Measurements from ENCODE around the gene CCDC187. TPM values are rescaled to one million over a fixed set of nuclear protein-coding genes. Genes with fewer than 3 reads are reported as not detected.
"Not testable (repeated sequence)": the region's sequence is repeated elsewhere in the genome, so short reads cannot be mapped to it uniquely, and the experiment has no call there.

CCDC187 gene
- total RNA-seq, 1 donor from 2014 or later = not detected

- Histone ChIP-seq H3K4me1 (peaks cover 44% of the 10 kb centered on the region), H3K27ac (no peak overlapping the region), H3K36me3 (no peaks in the 10 kb centered on the region), H3K9me3 (no peaks in the 10 kb centered on the region), H3K27me3 (no peaks in the 10 kb centered on the region), H3K4me3 (no peak overlapping the region)
- intact Hi-C loops (cut with DNase I) = no loop called here
- DNase-seq (ENCODE audit: extremely low spot score in 2 of 2) = no peak
- no peak for TF ChIP-seq POLR2AphosphoS5 (IDR thresholded peaks at IDR 0.05; ENCODE audit: insufficient read depth in 1 of 2, low read depth in 1 of 2)
- no peak for TF ChIP-seq CTCF (IDR thresholded peaks at IDR 0.05)
- no peak for TF ChIP-seq POLR2A (IDR thresholded peaks at IDR 0.05)
Observed at GRCh38 chr9:136324501-136325300, 20.8 kb upstream of the CCDC187 start.

GRCh38 chr9:136323371-136323789 lies 19.5 kb upstream of the CCDC187 start:
- H3K27me3 ChIP-seq = no peaks in the 10 kb centered on the region
- H3K36me3 ChIP-seq = no peaks in the 10 kb centered on the region
- no peak overlapping the region for H3K27ac ChIP-seq
- TF ChIP-seq POLR2A (IDR thresholded peaks at IDR 0.05) (no peak), CTCF (IDR thresholded peaks at IDR 0.05) (no peak), POLR2AphosphoS5 (IDR thresholded peaks at IDR 0.05; ENCODE audit: insufficient read depth in 1 of 2, low read depth in 1 of 2) (no peak)
- no peak for DNase-seq (ENCODE audit: extremely low spot score in 2 of 2)
- no peak overlapping the region for H3K4me3 ChIP-seq
- H3K4me1 ChIP-seq = peaks cover 30% of the 10 kb centered on the region
- intact Hi-C loops (cut with DNase I) = no loop called here
- H3K9me3 ChIP-seq = no peaks in the 10 kb centered on the region

GRCh38 chr9:136322756-136323330 lies 18.9 kb upstream of the CCDC187 start:
- peaks cover 25% of the 10 kb centered on the region for H3K4me1 ChIP-seq
- intact Hi-C loops (cut with DNase I) = no loop called here
- TF ChIP-seq CTCF (IDR thresholded peaks at IDR 0.05) (no peak), POLR2A (IDR thresholded peaks at IDR 0.05) (no peak), POLR2AphosphoS5 (IDR thresholded peaks at IDR 0.05; ENCODE audit: insufficient read depth in 1 of 2, low read depth in 1 of 2) (no peak)
- H3K4me3 ChIP-seq = no peak overlapping the region
- DNase-seq (ENCODE audit: extremely low spot score in 2 of 2) = no peak
- H3K27me3 ChIP-seq = no peaks in the 10 kb centered on the region
- no peaks in the 10 kb centered on the region for H3K9me3 ChIP-seq
- H3K36me3 ChIP-seq = no peaks in the 10 kb centered on the region
- no peak overlapping the region for H3K27ac ChIP-seq

GRCh38 chr9:136321561-136321960 lies 17.7 kb upstream of the CCDC187 start:
- DNase-seq (ENCODE audit: extremely low spot score in 2 of 2) = no peak
- no peak overlapping the region for H3K4me3 ChIP-seq
- intact Hi-C loops (cut with DNase I) = no loop called here
- no peak overlapping the region for H3K27ac ChIP-seq
- no peaks in the 10 kb centered on the region for H3K27me3 ChIP-seq
- H3K4me1 ChIP-seq = peaks cover 17% of the 10 kb centered on the region
- H3K36me3 ChIP-seq = no peaks in the 10 kb centered on the region
- TF ChIP-seq POLR2A (IDR thresholded peaks at IDR 0.05) (no peak), CTCF (IDR thresholded peaks at IDR 0.05) (no peak), POLR2AphosphoS5 (IDR thresholded peaks at IDR 0.05; ENCODE audit: insufficient read depth in 1 of 2, low read depth in 1 of 2) (no peak)
- no peaks in the 10 kb centered on the region for H3K9me3 ChIP-seq

GRCh38 chr9:136320972-136321371 lies 17.1 kb upstream of the CCDC187 start:
- H3K36me3 ChIP-seq; H3K27ac ChIP-seq; H3K27me3 ChIP-seq; H3K9me3 ChIP-seq; H3K4me3 ChIP-seq; intact Hi-C loops (cut with DNase I); DNase-seq (ENCODE audit: extremely low spot score in 2 of 2): not testable (repeated sequence)
- peaks cover 11% of the 10 kb centered on the region for H3K4me1 ChIP-seq

GRCh38 chr9:136319955-136320354 lies 16.1 kb upstream of the CCDC187 start:
- intact Hi-C loops (cut with DNase I) = loop anchor here (10.0 kb wide), 2 partner anchors 45 to 85 kb away; partner anchors contain the start of genes DNLZ and SNAPC4
- H3K27me3 ChIP-seq; H3K36me3 ChIP-seq; H3K9me3 ChIP-seq; H3K4me3 ChIP-seq; H3K4me1 ChIP-seq; DNase-seq (ENCODE audit: extremely low spot score in 2 of 2); H3K27ac ChIP-seq: not testable (repeated sequence)

GRCh38 chr9:136319244-136319643 lies 15.3 kb upstream of the CCDC187 start:
- not testable (repeated sequence) for H3K36me3 ChIP-seq; H3K9me3 ChIP-seq; H3K27me3 ChIP-seq; H3K4me3 ChIP-seq; DNase-seq (ENCODE audit: extremely low spot score in 2 of 2); H3K4me1 ChIP-seq; H3K27ac ChIP-seq
- intact Hi-C loops (cut with DNase I) = loop anchor here (10.0 kb wide), 2 partner anchors 46 to 86 kb away; partner anchors contain the start of genes DNLZ and SNAPC4
